Measurements from ENCODE around the gene CEBPZOS.

CEBPZOS gene

DNA sequence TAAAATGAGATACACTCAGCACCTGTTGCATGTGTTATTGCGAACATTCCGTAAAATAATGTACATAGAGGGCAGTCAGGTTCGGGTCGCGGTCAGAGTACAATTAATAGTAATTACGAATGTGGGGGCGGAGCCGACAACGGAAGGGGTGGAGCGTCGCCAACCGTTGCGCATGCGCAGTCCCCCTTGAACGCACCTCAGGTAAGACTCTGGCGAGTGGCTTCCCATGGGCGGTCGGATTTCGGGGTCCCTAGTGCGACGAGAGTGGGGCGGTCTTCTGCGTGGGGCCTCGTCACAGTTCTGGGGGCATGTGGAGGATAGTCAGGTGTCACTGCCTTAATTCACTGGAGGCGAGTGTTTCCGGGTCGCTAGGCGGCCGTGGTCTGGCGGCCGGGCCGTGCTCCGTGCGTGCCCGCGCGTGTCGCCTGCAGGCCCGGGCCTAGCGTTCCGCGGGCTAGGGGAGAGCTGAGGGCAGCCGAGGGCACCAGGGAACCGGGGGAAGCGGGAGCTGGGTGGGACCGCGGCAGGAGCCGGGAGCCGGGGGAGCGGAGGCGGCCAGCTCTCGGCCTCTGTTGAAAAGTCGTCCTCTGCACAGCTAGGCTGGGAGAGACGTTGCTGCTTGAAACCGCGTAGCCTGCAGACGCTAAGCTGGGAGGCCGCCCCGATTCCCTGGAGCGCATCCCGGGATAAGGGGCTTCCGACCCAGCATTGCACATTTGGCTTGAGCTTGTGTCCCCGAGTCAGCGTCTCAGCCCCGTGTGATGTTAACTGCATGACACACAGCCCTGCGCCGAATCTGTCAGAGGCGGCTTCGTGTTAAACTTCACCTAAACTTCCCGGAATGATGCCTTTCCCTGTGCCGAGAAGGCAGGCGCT lies at the start of gene CEBPZOS:
CEBPZOS (plus strand) TSS at position 177 of the 876 bp plus-strand sequence. CDS start 3,209 bp downstream, outside the sequence.
- DNase-seq, result peak; percentile 69

DNA sequence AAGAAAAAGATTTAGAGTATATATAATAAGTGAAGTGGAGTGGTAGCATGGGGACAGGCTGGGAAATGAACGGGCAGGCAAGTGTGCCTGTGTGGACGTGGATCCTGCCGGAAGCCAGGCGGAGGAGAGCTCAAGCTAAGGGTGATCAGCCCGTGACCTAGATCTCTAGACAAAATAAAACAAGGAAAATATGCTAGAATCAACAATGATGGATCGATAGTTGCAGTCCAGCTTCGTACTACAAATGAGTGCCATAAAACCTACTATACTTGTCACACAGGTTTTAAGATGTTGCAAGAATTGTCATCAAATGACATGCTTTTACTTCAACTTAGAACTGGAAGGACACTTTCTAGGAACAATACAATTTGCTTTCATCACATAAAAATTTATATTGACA lies 48.0 kb upstream of the CEBPZOS start:
- DNase-seq, result no peak

DNA sequence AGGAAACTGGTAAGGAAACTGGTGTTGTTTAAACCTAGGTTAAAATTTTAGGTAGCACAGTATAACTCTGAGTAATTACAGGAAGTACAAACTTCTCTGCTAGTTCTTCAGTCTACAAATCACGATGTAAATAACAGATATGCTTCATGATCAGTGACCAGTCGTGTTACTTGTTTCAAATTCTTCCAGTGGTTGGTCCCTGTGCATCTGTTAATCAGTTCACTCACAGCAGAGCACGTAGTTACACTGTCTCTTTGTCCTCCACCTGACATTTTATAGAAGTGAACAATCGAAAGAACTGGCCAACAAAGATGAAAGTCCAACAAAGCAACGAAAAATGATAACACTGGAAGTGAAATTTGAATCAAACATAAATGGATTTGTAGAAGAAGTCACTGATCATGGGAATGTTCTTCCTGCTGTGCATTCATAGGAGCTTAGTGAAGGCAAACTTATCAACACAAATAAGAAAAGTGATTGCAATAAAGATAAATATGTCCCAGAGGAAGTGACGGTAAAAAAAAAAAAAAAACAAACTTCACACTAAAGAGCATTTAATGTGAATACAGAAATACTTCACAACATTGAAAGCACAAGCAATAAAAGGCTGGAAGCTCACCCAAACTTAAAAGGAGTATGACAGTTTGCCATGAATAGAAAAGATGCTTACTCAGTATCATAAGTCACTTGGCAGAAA lies 46.5 kb upstream of the CEBPZOS start:
- no peak for DNase-seq

DNA sequence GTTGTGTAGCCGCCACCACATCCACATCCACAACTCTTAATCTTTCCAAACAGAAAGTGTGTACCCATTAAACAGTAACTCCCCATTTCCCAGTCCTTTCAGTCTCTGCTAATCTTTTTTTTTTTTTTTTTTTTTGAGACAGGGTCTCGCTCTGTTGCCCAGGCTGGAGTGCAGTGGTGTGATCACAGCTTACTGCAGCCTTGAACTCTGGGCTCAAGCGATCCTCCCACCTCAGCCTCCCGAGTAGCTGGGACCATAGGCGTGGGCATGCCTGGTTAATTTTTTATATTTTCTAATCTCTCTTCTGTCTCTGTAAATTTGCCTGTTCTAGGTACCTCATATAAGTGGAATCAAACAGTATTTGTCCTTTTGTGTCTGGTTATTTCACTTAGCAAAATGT lies 43.1 kb upstream of the CEBPZOS start:
- DNase-seq, result no peak

DNA sequence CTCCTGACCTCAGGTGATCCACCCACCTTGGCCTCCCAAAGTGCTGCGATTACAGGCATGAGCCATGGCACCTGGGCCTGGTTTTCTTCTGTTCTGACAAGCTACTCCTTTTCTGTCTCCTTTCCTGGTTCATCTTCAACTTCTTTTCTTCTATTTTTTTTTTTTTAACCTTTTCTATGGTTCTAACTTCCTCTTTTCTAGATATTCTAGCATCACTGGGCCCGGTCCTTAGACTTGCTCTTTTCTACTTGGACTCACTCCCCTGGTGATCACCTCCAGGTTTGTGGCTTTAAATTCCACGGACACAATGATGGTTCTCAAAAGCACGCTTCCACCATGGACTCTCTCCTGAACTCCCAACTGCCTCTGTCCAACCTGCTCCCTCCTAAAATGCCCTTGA lies 41.5 kb upstream of the CEBPZOS start:
- no peak for DNase-seq

DNA sequence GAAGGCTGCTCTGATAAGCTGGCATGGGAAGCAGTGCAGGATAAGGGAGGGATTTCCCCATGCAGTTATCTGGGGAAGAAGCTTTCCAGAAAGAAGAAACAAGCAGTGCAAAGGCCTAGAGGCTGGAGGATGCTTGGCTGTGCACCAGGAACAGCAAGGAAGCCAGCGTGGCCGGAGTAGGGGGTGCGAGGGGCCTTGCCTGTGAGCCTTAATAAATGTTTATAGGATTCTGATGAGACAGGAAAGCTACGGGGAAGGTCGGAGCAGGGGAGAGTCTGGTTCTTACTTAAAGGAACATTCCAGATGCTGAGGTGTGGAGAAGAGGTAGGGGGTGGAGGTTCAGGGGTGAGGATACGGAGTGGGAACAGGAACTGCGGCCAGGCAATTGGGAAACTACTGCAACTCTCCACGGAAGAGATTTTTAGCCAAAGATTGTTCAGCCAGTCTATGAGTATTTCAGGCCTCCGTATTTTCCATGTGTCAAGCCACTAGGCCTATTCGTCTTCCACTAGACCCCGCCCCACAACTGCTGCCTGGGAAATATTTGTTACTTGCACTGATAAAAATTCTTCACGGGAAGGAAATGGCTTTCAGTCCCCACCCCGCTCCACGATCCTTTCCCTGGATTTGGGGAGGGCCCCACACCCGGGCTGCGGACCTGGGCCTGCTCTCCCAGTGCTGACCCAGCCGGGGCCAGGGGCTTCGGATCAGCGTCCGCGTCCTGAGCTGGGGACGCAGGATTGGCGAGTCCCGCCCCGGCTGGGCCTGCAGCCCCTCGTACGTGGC lies 40.0 kb upstream of the CEBPZOS start:
- peak; percentile 80 for DNase-seq

DNA sequence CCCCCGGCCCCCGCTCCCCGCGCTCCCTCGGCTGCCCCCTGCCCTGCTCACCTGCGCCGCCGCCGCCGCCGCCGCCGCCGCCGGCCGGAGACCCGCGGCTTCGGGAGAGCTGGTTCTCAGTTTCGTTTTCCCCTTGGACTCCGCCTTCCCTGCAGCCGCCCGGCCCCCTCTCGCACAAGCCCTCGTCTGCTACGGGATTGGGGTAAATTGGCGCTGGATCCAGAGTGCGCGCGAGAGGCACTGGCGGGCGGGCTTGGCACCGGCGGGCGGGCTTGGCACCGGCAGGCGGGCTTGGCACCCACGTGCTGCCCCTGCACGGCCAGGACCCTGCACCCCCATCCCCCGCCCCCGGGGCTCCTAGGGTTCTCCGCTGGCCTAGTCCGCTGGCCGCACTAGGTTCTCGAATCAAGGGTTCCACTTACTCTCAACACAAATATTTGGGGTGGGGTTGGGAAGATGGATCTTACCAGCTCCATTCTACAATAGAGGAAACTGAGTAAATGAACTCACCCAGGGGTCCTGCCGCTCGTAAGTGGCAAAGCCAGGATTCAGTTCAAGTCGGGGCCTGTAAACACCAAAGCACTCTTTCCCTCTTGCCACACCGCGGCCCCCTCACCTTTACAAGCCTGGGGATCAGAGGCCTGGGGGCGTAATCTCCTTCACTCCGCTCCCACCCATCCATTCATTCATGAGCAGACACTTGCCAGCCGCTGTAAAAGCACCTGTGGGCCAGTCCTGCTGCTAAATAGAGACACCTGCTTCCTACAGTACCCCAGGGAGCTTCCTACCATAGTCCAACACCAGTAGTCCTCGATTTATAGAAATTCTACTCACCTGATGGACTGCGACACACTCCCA lies 39.2 kb upstream of the CEBPZOS start, which contains the start of gene EIF2AK2:
EIF2AK2 (minus strand) TSS at position 124 of the 858 bp plus-strand sequence. CDS start 9,174 bp downstream, outside the sequence.
- peak; percentile 92 for DNase-seq

DNA sequence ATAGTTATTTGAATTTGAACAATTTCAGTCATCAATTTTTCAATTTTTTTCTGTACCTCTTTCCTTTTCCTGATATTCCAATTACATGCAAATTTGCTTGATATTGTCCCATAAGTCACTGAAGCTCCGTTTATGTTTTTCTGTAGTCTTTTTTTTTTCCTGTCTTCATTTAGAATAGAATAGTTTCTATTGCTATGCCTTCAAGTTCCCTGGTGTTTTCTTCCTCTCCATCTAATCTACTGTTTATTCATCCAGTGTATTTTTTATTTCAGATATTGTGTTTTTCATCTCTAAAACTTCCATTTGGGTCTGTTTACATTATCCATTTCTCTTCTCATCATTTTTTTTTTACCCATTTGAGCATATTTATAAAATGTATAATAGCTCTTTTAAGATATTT lies 31.5 kb upstream of the CEBPZOS start:
- DNase-seq, result no peak

DNA sequence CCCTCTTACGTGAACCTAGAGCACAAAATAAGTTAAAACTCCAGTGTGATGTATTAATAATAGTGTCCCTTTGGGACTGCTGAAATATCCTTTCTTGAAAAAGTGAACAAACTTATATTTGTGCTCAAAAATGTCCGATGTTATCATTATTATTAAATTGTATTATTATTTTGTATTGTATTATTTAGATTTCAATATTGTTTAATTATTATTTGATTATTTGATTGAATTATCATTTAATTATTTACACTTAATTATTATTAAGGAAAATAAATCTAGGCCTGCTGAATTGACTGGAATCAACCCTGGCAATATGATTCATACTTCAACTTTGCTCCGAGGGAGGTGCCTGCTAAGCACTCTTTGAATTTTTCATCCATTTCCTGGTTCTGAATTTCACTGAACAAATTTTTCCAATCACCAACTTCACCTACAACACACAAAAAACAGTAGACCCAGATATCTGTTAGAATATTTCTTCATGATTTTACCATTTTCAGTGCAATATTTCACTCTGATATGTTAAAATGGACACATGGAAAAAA lies 28.6 kb upstream of the CEBPZOS start:
- no peak for DNase-seq

DNA sequence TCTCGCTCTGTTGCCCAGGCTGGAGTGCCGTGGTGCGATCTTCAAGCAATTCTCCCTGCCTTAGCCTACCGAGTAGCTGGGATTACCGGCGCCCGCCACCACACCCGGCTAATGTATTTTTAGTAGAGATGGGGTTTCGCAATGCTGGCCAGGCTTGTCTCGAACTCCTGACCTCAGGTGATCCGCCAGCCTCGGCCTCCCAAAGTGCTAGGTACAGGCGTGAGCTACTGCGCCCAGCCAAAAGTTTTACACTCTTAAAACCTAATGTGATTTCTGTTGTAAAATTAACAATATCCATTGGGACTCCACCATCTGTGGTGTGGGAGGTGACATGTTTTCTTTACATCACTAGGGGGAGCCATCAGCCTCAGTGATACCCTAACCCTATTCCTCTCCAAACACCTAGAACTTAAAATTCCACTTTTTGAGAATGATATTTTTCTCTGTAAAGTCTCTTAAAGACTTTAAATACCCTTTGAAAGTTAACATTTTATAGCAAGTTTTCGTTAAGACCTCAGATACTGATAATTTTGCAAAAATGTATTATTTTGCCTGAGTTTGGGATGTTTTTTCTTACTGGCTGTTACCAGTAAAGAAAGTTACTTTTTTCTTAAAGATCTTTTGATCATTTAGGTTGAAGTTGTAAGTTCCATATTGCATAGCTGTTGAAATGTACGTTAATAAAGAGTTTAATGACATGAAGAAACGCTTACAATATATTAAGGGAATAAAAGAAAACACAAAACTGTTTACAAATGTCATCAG lies 27.9 kb upstream of the CEBPZOS start:
- peak; percentile 62 for DNase-seq

DNA sequence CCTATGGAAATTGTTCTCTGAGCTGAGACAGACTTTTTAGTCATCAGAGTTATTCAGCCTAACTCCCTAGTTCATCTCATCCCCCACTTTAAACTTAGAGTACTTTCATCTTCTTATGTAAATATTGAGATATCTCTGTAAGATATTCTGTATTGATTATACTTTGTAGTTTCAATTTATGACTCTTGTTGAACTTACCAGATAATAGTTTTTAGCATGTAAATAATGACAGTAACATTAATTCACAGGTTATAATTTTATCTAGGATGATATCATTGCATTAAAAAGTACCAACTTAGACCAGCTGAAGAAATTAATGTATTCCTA lies 24.7 kb upstream of the CEBPZOS start:
- DNase-seq, result no peak

DNA sequence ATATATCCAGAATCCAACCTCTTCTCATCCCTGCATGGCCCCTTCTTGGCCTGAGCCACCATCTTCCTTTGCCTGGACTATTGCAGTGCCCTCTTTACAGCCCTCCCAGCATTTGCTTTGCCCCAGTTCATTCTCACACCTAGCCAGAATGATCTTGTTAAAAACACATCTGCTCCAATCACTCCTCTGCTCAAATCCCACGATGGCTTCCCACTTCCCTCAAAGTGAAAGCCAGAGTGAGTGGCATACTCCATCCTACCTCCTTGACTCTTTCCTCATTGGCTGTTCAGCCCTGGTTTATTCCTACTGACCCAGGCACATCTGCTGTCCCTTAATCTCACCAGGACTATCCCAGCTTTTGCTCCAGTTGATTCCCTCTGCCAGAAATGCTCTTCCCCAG lies 22.6 kb upstream of the CEBPZOS start:
- DNase-seq, result no peak

DNA sequence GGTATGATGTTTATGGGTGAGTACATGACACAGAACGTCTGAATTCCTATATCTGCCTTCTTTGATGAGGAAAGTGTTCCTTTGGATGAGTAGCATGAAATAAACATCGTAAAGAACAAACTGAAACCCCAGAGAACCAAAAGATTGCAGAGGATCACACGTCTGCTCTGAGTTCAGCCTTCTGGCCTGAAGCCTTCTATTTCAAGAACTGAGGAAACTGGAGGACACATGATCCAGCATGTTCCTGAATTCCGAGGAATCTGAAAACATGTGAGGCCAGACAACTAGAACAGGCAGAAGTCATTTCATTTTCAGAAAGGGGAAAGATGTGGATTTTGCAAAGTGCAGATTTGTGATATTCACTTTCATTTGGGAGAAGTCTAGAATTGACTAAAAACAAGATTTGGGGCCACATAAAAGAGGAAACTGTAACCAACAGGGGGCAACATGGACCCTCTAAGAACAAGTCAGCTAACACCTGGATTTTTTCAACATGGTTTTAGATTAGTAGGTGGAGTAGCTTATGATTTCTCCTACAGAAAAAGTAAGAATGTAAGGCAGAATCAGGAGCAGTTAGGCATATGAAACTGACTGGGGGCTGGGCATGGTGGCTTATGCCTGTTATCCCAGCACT lies 16.2 kb upstream of the CEBPZOS start:
- no peak for DNase-seq

DNA sequence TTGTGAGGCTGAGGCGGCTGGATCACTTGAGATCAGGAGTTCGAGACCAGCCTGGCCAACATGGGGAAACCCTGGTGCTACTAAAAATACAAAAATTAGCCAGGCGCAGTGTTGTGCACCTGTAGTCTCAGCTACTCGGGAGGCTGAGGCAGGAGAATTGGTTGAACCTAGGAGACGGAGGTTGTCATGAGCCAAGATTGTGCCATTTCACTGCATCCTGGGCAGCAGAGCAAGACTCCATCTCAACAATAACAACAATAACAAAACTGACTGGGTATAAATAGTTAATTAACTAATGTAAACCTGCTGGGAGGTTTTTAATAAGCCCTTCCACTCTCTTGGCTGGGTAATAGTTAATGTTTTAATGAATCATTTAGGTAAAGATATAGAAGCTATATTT lies 15.7 kb upstream of the CEBPZOS start:
- DNase-seq, result no peak

DNA sequence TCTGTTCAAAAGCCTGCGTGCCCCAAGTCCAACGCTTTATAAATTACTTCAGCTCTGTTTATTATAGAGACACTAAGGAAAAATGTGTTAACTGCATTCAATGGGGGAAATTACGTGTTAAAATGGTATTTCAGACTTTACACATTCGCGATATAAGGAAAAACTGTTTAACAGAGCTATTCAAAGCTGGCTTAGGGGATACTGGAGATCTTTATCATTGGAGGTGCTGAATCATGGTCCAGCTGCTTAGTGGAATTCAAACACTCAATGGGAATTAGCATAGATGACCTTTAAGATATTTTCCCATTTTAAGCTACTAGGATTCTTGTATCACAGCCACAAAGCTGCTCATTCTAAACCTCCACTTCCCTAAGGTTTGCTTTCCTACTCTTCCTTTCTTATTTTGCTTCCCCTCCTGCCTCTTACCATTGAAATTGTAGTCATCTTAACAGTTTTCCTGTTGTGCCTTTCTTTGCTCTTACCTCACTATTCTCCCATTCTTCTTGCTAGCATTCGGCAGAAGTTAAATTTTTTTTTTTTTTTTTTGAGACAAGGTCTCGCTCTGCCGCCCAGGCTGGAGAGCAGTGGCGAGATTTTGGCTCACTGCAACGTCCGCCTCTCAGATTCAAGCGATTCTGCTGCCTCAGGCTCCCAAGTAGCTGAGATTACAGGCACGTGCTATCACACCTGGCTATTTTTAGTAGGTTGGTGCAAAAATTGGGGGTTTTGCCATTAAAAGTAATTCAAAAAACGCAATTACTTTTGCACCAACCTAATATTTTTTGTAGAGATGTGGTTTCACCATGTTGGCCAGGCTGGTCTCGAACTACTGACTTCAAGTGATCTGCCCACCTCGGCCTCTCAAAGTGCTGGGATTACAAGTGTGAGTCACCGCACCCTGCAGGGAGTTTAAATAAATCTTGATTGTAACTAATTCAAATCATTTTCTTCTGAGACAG lies 14.3 kb upstream of the CEBPZOS start:
- DNase-seq, result no peak

DNA sequence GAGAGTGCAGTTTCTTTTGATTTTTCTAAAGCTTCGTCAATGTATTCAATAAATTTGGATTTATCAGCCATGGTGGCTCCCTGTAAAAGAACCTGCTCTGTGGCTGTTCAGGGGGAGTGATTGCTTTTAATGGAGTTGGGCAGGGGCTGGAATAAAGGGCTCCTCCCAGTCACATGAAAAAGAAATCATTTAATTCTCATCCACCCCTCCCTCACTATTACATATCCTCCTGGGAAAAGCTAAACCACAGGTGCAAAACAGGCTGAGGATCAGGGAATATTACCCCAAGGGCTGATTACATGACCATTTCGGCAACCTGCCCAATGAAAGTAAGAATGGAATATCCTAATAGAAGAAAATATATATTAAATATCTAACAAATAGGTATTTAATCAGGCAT lies 7.7 kb upstream of the CEBPZOS start, which contains the start of gene SULT6B1:
SULT6B1 (minus strand) TSS at position 101 of the 400 bp plus-strand sequence; CDS start at position 71, 30 bp downstream.
- no peak for DNase-seq

DNA sequence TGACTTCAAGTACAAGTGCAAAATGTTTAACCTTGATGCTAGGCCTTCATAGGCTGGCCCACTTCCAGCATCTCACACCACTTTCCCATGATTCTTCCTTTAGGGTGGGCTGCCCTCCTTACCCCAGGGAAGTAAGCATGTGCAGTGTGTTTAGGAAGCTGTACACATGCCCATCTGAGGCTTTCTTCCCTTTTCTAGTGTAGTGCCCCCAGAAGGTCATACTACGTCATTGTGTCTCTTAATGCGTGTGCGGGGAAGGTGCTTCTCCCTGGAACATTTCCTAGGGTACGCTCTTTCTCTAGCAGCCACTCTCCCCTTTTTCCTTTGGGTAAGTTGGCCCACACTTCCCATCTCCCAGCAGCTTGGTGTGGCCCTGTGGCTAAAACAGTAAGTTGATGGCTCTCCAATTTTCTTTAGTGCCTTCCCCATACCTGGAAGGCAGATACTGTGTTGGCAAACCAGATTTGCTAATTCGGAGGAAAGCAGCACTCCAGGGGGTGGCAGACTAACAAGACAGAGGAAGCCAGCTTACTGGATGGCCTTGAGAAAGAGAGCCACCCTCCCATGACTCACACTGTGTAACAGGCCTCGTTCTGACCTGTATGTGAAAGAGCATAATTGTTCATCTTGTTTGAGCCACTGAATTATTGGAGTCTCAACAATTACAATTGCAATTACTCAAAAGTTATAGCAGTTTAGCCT lies 6.7 kb upstream of the CEBPZOS start:
- peak; percentile 91 for DNase-seq

DNA sequence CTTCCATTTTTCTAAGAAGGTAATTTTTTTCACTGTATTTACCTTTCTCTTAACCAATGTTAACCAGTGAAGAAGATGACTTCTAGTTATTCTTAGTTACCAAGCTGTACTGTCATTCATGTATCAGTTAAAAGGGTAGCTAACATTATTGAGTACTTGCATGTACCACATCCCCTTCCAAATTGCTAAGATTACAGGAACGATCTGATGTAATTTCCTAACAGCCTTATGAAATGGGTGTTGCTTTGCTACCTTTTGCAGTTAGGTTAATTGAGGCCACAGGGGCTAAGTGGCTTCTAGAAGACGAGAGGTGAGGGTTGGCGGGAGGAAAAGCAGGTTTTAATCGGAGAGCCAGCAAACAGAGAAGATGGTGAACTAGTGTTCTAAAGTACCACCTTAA lies 6.0 kb upstream of the CEBPZOS start:
- no peak for DNase-seq

DNA sequence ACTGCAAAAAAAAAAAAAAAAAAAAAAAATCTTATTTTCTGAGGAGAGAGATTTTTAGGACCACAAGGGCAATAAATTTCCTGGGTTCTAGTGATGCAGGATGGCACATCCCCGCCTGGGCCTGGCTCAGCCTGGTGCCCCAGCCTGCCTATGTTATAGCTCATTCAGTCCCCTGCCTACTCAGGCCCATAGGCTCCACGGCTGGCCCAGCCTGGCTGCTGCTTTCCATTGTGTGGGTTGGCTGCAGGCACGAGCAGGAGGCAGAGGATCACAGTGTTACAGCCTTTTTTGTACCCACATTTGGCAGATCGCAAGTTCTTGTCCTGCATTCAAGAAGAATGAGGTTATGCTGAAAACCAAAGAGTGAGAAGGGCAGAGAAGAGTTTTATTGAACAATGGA lies 5.0 kb upstream of the CEBPZOS start:
- DNase-seq, result no peak
